ENCODE measurements around the gene ZSWIM3.

Gene ZSWIM3

GRCh38 chr20:45833030-45833882 is 24.2 kb upstream of the ZSWIM3 start, which contains the start of gene SNX21:
Gene SNX21, plus strand, starts transcription at chr20:45833799. Its CDS starts 121 bp downstream, at chr20:45833920.
- peak in 3 of 6 experiments; percentile 25 to 46 (median 40) for DNase-seq

DNA sequence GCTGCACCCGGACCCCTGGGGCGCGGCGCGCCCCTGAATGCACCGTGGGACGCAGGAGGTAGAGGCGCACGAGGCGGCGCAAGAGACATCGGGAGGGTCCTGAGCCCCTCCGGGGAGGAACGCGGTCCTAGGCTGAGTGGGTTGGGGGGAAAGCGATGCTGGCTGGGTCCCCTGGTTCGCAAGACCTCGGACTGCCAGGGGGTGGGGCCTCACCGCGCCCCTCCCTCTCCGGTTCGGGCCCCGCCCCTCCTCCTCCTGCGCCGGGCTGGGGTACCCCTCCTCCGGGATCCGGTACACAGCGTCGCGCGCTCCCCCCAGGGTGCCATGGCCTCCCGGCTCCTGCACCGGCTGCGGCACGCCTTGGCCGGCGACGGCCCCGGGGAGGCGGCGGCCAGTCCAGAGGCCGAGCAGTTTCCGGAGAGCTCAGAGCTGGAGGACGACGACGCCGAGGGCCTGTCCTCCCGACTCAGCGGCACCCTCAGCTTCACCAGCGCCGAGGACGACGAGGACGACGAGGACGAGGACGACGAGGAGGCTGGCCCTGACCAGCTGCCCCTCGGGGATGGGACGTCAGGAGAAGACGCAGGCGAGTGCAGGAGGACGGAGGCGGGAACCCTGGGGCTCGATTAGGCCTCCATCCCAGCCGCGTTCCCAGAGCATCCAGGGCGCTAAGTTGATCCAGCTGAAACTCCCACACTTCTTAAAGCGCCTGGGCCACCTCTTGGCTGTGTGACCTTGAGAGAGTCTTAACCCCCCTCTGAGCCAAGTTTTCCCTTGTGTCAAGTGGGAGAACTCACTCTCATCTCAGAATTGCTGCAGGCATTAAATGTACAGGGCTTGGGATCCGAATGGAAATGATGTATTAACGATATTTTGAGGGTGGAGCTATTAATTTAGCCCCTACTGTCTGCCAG is 23.3 kb upstream of the ZSWIM3 start:
- peak in 5 of 6 experiments; percentile 20 to 46 (median 40) for DNase-seq

DNA sequence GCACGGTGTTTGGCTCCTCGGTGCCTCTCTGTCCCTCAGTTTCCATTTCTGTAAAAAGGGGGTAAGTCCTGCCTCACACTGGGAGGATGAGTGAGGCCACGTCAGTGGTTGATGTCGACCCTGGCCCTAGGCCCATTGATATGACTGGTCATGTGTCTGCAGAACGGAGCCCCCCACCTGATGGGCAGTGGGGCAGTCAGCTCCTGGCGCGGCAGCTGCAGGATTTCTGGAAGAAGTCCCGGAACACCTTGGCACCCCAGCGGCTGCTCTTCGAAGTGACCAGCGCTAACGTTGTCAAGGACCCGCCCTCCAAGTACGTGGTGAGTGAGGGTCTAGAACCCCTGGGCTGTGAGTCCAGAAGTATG is 22.6 kb upstream of the ZSWIM3 start:
- DNase-seq = no peak

DNA sequence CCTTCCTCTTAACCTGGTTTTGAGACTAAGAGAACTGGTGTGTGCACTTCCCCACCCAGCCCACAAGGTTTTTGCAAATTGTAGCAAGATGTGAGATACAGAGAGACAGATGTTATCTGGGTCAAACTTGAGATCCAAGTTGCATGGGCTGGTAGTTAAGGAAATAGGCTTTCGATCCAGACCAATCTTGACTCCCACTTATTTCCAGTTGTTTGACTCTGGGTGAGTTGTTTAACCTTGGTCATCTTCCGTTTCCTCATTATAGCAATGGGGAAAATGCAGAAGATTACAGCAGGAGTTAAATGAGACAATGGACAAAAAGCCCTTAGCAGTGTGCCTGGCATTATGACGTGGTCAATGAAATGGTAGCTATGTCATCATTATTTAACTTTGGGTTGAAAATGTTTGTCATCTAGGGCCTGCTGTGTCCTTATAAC is 22.1 kb upstream of the ZSWIM3 start:
- DNase-seq = no peak

DNA sequence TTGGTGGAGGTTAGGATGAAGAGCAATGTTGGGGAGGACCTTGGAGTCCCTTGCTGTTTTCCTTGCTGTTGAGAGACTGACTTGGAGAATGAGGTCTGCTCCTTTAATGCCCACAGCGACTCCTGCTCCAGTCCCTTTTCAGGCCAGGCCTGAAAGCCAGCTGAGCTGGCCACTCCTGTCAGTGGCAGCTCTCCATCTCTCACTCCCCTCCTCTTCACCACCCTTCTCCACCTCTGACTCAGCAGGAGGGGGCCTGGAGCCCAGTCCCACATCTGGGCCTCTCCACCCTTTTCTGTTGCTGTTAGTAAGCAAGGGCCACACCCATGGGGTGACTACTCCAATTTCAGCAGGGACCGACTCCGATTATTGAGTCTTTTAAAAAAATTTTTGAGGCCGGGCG is 21.6 kb upstream of the ZSWIM3 start:
- DNase-seq = no peak

- DNase-seq = no peak
Measured at GRCh38 chr20:45836841-45837240, 20.6 kb upstream of the ZSWIM3 start.

GRCh38 chr20:45840700-45841198 is 16.7 kb upstream of the ZSWIM3 start:
- DNase-seq = no peak

- DNase-seq = no peak
Measured at GRCh38 chr20:45841407-45842129, 15.8 kb upstream of the ZSWIM3 start.

GRCh38 chr20:45842169-45842812 is 15.1 kb upstream of the ZSWIM3 start:
- no peak for DNase-seq

GRCh38 chr20:45843506-45843905 is 13.9 kb upstream of the ZSWIM3 start:
- no peak for DNase-seq

- no peak for DNase-seq
Measured at GRCh38 chr20:45845452-45845851, 12.0 kb upstream of the ZSWIM3 start.

- no peak for DNase-seq
Measured at GRCh38 chr20:45848421-45848820, 9.0 kb upstream of the ZSWIM3 start.

- DNase-seq = no peak
Measured at GRCh38 chr20:45848969-45849582, 8.3 kb upstream of the ZSWIM3 start.

DNA sequence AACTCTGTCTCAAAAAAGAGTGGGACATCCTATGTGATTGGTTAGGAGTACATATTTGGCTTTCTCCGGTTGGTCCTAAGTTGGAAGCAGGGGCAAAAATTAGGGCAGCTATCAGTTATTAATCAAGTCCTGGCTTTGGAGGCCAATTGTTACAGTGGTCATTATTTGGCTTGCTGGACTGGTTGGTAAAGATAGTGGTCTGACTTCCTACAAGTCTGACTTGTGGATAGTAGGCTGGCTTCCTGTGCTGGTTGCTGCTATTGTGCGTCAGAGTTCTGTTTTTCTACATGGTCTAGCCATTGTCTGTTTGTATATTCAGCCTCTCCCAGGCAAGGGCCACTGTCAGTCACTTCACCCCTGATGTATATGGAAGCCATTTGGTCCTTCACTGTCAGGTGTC is 7.2 kb upstream of the ZSWIM3 start:
- DNase-seq = no peak

- no peak for DNase-seq
Measured at GRCh38 chr20:45850926-45851325, 6.5 kb upstream of the ZSWIM3 start.

DNA sequence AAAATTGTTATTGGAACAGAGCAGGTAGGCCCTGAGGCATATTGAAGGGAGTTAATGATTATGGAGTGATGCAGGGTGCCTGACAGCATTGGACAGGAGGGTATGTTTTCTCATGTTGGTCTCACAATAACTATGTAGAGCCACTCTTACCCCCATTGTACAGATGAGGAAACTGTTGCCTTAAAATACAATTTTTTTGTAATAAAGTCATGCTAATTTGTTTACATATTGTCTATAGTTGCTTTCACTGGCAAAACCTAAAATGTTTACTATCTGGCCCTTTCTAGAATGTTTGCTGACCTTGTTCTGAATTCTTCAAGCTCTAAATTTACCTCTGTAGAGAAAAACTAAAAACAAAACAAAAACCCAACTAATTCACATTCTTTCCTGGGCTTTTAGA is 5.9 kb upstream of the ZSWIM3 start:
- no peak for DNase-seq

DNA sequence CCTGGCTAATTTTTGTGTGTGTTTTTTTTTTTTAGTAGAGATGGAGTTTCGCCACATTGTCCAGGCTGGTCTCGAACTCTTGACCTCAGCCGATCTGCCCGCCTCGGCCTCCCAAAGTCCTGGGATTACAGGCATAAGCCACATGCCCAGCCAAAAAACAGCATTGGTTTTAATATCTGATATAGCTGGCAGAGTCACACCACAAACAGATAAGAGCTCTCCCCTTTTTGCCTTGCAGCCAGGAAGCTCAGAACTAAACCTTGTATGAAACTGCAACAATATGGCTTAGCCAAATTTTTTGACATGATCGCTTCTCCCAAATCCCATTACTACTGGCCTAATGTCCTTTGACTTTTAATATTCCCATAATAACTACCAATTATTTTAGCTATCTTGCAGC is 5.1 kb upstream of the ZSWIM3 start:
- DNase-seq = no peak

DNA sequence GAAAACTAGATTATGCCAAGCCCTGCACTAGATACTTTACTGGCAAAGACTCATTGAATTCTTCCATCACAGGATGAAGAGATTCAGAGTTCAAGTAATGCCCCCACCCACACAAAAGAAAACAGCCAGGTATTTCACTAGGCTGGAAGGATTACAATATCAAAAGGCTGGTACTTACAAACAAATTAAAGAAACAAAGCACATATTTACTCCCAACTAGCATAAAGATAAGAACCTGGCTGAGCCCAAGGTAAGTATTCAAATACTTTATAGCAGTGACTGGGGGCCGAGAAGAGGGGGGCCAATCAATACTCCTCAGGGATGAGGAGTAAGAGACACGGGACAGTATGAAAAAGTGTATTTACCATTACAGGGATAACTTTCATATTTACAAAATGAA is 3.9 kb upstream of the ZSWIM3 start:
- no peak for DNase-seq

- DNase-seq = peak in 1 of 6 experiments; percentile 52
Measured at GRCh38 chr20:45857882-45858216, 435 bp downstream of the ZSWIM3 start.

- DNase-seq = no peak
Measured at GRCh38 chr20:45859916-45860315, 2.5 kb downstream of the ZSWIM3 start.

DNA sequence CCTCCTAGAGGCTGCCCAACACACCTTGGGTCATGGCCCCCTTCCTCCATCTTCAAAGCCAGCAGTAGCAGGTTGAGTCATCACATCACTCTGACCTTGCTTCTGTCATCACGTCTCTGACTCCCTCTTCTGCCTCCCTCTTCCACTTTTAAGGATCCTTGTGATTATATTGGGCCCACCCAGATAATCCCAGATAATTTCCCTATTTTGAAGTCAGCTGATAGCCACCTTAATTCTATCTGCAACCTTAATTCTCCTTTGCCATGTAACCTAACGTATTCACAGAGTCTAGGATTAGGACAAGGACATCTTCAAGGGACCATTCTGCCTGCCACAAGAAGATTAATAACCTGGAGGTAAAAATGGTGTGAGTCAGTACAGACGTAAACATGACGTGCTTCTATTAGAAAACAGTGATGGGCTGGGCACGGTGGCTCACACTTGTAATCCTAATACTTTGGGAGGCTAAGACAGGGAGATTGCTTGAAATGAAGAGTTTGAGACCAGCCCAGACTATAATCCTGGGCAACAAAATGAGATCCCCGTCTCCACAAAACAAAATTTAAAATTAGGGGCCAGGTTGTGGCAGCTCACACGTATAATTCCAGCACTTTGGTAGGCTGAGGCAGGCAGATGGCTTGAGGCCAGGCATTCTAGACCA is 3.3 kb downstream of the ZSWIM3 start:
- no peak for DNase-seq

All from stimulated activated naive CD4-positive, alpha-beta T cell (primary cell).